Skeletal muscle satellite cell (primary cell): ENCODE results near the gene RETREG3.
A peak's percentile ranks its signal among the peaks of the same experiment; 100 is the strongest.
"Not testable (repeated sequence)": the region's sequence is repeated elsewhere in the genome, so short reads cannot be mapped to it uniquely, and the experiment has no call there.

Source experiments
- H3K27me3 ChIP-seq: 2 replicates; pipeline ENCODE4 v1.7.0; 2013; ENCODE audit warnings: low read length; ENCODE audit not compliant: control insufficient read depth, insufficient read depth
- H3K36me3 ChIP-seq: 2 replicates; pipeline ENCODE4 v1.7.0; 2013; ENCODE audit warnings: mild to moderate bottlenecking, control low read depth, low read length; ENCODE audit not compliant: insufficient read depth
- H3K4me1 ChIP-seq: 2 replicates; pipeline ENCODE4 v1.7.0; 2013; ENCODE audit warnings: low read length; ENCODE audit not compliant: control insufficient read depth, insufficient read depth
- H3K4me2 ChIP-seq: 2 replicates; pipeline ENCODE4 v1.7.0; 2013; ENCODE audit warnings: mild to moderate bottlenecking, low read length
- H3K4me3 ChIP-seq: 2 replicates; pipeline ENCODE4 v1.7.0; 2013; ENCODE audit warnings: low read length
- H3K9ac ChIP-seq: 2 replicates; pipeline ENCODE4 v1.7.0; 2013; ENCODE audit warnings: mild to moderate bottlenecking, low read depth, low read length, moderate library complexity
- H3K9me3 ChIP-seq: replicated peaks from 2 replicates; pipeline ENCODE4 v1.7.0; 2013; ENCODE audit warnings: mild to moderate bottlenecking, control low read depth, low read length

Gene RETREG3

DNA sequence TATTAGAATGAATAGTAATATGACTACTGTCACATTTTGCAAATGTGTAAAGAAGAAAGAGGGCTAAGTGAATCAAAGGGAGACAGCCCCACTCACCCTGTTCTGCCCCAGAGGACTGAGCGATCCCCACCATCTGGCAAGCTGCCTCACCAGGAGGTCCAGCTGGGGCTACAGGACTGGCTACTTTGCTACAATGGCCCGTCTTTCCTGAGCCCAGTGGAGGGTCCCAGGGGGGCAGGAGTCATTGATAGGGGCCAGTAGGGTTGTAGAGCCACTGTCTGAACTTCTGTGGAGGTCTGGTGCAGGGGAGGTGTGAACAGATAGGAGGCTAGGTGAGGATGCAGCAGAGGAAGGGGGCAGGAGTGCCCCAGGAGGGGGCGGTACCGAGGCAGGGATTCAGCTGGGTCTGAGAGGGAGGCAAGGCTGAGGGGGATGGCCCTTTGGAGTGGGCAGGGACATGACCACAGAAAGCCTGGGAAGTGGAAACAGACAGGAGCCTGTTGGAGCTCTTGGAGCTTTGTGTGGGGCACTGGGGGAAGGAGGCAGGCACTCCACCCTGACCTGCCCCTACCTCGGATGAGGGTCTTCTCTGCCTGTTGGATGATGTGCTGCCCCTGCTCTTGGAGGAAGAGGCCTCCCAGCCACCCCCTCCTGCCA, 53.1 kb downstream of the RETREG3 start:
- H3K4me1 ChIP-seq: peaks cover 19% of the 10 kb centered on the region
- not testable (repeated sequence) for H3K27me3 ChIP-seq, H3K4me3 ChIP-seq, H3K36me3 ChIP-seq, H3K9me3 ChIP-seq, H3K9ac ChIP-seq, H3K4me2 ChIP-seq

GRCh38 chr17:42555122-42555622, 54.0 kb downstream of the RETREG3 start:
- peak overlapping the region; percentile 95 for H3K4me2 ChIP-seq
- peak overlapping the region; percentile 91 for H3K9ac ChIP-seq
- peak overlapping the region; percentile 92 for H3K4me3 ChIP-seq
- H3K36me3 ChIP-seq: no peaks in the 10 kb centered on the region
- no peaks in the 10 kb centered on the region for H3K9me3 ChIP-seq
- H3K27me3 ChIP-seq: no peaks in the 10 kb centered on the region
- peaks cover 17% of the 10 kb centered on the region for H3K4me1 ChIP-seq

DNA sequence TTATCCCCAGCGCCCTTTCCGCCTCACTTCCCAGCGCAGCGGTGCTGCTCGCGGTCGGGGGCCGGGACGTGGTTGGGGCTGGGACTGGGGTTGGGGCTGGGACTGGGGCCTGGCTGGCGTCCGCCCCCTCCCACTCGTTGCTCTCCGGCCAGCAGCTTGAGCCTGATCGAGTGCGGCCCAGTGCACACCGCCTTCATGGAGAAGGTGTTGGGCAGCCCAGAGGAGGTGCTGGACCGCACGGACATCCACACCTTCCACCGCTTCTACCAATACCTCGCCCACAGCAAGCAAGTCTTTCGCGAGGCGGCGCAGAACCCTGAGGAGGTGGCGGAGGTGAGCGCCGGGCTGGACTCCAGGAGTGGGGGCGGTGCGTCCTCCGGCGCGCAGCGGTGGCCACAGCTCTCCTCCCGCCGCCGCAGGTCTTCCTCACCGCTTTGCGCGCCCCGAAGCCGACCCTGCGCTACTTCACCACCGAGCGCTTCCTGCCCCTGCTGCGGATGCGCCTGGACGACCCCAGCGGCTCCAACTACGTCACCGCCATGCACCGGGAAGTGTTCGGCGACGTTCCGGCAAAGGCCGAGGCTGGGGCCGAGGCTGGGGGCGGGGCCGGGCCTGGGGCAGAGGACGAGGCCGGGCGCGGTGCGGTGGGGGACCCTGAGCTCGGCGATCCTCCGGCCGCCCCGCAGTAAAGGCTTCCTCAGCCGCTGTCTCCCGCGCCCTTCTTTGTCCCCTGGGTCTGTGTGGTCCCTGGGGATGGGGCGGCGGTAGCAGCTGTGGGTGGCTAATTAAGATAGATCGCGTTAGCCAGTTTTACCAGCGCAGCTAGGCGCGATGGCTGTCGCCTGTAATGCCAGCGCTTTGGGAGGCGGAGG, 54.7 kb downstream of the RETREG3 start:
- Histone ChIP-seq H3K4me2 (peak overlapping the region; percentile 95), H3K27me3 (no peaks in the 10 kb centered on the region), H3K36me3 (no peaks in the 10 kb centered on the region), H3K9me3 (no peaks in the 10 kb centered on the region), H3K4me3 (peak overlapping the region; percentile 92), H3K9ac (peak overlapping the region; percentile 91), H3K4me1 (peaks cover 17% of the 10 kb centered on the region)

DNA sequence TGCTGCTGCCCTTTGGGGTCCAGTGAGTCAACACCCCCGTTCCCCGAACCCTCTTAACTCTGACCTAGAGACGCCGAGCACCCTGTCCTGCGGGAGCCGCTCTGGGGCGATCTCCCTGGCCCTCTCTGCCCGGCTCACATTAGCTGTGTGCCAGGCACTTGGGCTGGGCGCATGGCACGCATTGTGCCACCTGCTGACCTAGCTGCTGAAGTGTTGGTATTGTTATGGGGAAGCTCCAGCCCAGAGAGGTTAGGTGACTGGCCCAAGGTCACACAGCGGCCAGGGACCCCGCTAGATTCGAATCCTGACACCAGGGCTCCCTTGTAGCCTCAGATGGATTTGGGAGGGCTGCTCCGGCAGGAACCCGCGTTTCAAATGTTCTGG, 55.3 kb downstream of the RETREG3 start:
- Histone ChIP-seq H3K4me1 (peaks cover 17% of the 10 kb centered on the region), H3K4me3 (peak overlapping the region; percentile 92), H3K27me3 (no peaks in the 10 kb centered on the region), H3K9ac (peak overlapping the region; percentile 91), H3K4me2 (peak overlapping the region; percentile 95), H3K9me3 (no peaks in the 10 kb centered on the region), H3K36me3 (no peaks in the 10 kb centered on the region)

DNA sequence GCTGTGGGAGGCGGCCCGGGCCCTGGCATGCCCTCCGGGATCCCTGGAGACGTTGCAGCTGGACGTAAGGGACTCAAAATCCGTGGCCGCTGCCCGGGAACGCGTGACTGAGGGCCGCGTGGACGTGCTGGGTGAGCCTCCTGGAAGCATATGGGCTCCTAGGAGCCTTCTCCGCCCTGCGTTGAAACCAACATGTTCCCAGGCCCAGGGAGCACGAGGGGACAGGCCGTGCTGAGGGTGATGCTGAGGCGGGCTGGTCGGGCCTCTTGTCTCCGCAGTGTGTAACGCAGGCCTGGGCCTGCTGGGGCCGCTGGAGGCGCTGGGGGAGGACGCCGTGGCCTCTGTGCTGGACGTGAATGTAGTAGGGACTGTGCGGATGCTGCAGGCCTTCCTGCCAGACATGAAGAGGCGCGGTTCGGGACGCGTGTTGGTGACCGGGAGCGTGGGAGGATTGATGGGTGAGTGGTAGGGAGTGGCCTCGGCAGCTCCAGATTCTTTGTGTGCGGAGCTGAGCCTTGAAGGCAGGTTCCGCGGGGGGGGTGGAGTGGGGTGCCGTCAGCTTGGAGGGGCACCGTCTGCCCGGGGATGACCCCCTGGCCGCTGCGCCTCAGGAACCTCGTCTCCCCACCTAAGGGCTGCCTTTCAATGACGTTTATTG, 55.9 kb downstream of the RETREG3 start:
- Histone ChIP-seq H3K4me2 (peak overlapping the region; percentile 95), H3K4me3 (peak overlapping the region; percentile 92), H3K9me3 (no peaks in the 10 kb centered on the region), H3K4me1 (peaks cover 17% of the 10 kb centered on the region), H3K27me3 (no peaks in the 10 kb centered on the region), H3K36me3 (no peaks in the 10 kb centered on the region), H3K9ac (peak overlapping the region; percentile 91)

DNA sequence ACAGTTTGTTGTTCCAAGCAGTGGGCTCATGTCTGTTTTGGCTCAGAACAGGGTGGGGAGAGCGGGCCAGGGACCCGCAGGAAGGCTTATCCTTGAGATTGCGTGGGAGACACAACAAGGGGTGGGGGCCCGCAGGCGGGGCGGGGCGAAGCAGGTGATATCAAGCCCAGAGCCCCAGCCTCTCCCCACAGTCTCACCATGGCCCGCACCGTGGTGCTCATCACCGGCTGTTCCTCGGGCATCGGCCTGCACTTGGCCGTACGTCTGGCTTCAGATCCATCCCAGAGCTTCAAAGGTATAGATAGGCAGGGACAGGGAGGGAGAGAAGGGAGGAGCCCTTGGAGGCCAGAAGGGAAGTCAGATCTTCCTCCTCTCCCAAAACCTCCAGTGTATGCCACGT, 56.4 kb downstream of the RETREG3 start, which contains the start of gene HSD17B1:
TSS of gene HSD17B1 (plus strand) at position 188 of the 400 bp plus-strand sequence. CDS start at position 199, 11 bp downstream.
- peak within 1 kb of the TSS; percentile 92 for H3K4me3 ChIP-seq
- peaks cover 17% of the 10 kb centered on the region for H3K4me1 ChIP-seq
- not testable (repeated sequence) for H3K27me3 ChIP-seq, H3K36me3 ChIP-seq, H3K9me3 ChIP-seq
- H3K9ac ChIP-seq: peak within 1 kb of the TSS; percentile 91
- H3K4me2 ChIP-seq: peak within 1 kb of the TSS; percentile 95

DNA sequence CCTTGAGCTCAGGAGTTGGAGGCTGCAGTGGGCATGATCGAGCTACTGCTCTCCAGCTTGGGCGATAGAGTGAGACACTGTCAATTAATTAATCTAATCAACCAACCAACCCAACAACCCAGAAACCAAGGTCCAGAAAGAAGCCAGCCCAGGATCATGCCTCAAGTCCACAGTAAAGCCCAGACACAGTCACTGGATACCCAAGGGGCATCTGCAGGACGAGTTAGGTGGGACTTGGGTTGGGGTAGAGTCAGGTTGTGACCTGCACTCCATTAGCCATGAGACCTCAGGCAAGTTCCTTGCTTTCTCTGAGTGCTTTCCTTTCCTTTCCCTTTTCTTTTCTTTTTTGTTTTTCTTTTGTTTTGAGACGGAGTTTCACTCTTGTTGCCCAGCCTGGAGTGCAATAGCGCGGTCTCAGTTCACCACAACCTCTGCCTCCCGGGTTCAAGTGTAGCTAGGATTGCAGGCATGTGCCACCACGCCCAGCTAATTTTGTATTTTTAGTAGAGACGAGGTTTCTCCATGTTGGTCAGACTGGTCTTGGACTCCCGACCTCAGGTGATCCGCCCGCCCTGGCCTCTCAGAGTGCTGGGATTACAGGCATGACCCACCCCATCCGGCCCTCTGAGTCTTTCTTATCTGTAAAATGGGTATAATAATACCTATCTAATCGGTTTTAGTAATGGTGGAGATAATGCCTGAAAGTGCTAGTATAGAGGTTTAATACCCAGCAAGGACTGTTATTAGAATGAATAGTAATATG, 60.0 kb downstream of the RETREG3 start:
- Histone ChIP-seq H3K27me3 (no peaks in the 10 kb centered on the region), H3K9ac (no peak overlapping the region), H3K36me3 (no peaks in the 10 kb centered on the region), H3K9me3 (no peaks in the 10 kb centered on the region), H3K4me2 (no peak overlapping the region), H3K4me1 (peaks cover 11% of the 10 kb centered on the region), H3K4me3 (no peak overlapping the region)

- Histone ChIP-seq H3K4me3 (no peak overlapping the region), H3K4me1 (peaks cover 1% of the 10 kb centered on the region), H3K27me3 (no peaks in the 10 kb centered on the region), H3K36me3 (peaks cover 4% of the 10 kb centered on the region), H3K9me3 (no peaks in the 10 kb centered on the region), H3K4me2 (no peak overlapping the region), H3K9ac (no peak overlapping the region)
These were observed 60.9 kb downstream of the RETREG3 start for GRCh38 chr17:42548070-42548837.

GRCh38 chr17:42547698-42548069, 61.5 kb downstream of the RETREG3 start:
- Histone ChIP-seq H3K4me2 (no peak overlapping the region), H3K27me3 (no peaks in the 10 kb centered on the region), H3K9ac (no peak overlapping the region), H3K4me3 (no peak overlapping the region), H3K9me3 (no peaks in the 10 kb centered on the region), H3K4me1 (no peaks in the 10 kb centered on the region), H3K36me3 (peaks cover 9% of the 10 kb centered on the region)

DNA sequence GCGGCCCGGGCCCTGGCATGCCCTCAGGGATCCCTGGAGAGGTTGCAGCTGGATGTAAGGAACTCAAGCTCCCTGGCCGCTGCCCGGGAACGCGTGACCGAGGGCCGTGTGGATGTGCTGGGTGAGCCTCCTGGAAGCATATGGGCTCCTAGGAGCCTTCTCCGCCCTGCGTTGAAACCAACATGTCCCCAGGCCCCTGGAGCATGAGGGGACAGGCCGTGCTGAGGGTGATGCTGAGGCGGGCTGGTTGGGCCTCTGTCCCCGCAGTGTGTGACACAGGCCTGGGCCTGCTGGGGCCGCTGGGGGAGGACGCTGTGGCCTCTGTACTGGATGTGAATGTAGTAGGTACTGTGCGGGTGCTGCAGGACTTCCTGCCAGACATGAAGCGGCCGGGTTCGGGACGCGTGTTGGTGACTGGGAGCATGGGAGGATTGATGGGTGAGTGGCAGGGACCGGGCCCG, 62.1 kb downstream of the RETREG3 start:
- Histone ChIP-seq H3K4me1 (no peaks in the 10 kb centered on the region), H3K4me2 (no peak overlapping the region), H3K9me3 (no peaks in the 10 kb centered on the region), H3K27me3 (no peaks in the 10 kb centered on the region), H3K4me3 (no peak overlapping the region), H3K9ac (no peak overlapping the region), H3K36me3 (peaks cover 12% of the 10 kb centered on the region)
